GM23248 (cell line): ENCODE measurements around the gene TBC1D2B.

Source experiments
- EZH2 ChIP-seq: fragments of 200-600 bp; sonication (generic); IDR thresholded peaks from 2 replicates; pipeline ENCODE4 v1.6.1; 2018; ENCODE audit warnings: antibody characterized with exemption, mild to moderate bottlenecking; ENCODE audit not compliant: insufficient read depth, poor library complexity, severe bottlenecking
- EZH2phosphoT487 ChIP-seq: fragments of 200-600 bp; sonication (generic); IDR thresholded peaks from 2 replicates; pipeline ENCODE4 v1.6.1; 2018; ENCODE audit warnings: antibody characterized with exemption, moderate library complexity, mild to moderate bottlenecking, low read depth; ENCODE audit not compliant: insufficient read depth

GRCh38 chr15:77991029-77991406 is 86.5 kb downstream of the TBC1D2B start:
- TF ChIP-seq EZH2phosphoT487 (no peak), EZH2 (no peak)
